Epithelial cell of proximal tubule (primary cell): ENCODE results near the gene HDAC9. TPM values are rescaled to one million over a fixed set of nuclear protein-coding genes. Genes with fewer than 3 reads are reported as not detected.

ENCODE experiments used
- DNase-seq: peaks from one replicate; pipeline ENCODE4 v3.0.0-alpha.2; 2011; ENCODE audit warnings: low read depth
- H3K4me3 ChIP-seq: 2 replicates; pipeline ENCODE4 v1.5.1; 2011; ENCODE audit warnings: low read depth, mild to moderate bottlenecking, low read length
- total RNA-seq: library from RNA; depleted of rRNA; stranded (reverse); fragments of >200 nt; gene quantifications from 2 replicates; pipeline ENCODE4 v1.2.3, GENCODE V29; 2015
- TF ChIP-seq, protein P1 (sequence below): conservative IDR thresholded peaks from 2 replicates; pipeline ENCODE4 v1.5.1; 2012; ENCODE audit warnings: low read depth, mild to moderate bottlenecking, low read length

Gene HDAC9
- total RNA-seq, 1 donor from 2014 or later = 35.5 TPM

GRCh38 chr7:18754766-18755165 lies 259.2 kb downstream of the HDAC9 start:
- H3K4me3 ChIP-seq = no peak overlapping the region
- no peak for DNase-seq
- TF ChIP-seq, protein P1, sequence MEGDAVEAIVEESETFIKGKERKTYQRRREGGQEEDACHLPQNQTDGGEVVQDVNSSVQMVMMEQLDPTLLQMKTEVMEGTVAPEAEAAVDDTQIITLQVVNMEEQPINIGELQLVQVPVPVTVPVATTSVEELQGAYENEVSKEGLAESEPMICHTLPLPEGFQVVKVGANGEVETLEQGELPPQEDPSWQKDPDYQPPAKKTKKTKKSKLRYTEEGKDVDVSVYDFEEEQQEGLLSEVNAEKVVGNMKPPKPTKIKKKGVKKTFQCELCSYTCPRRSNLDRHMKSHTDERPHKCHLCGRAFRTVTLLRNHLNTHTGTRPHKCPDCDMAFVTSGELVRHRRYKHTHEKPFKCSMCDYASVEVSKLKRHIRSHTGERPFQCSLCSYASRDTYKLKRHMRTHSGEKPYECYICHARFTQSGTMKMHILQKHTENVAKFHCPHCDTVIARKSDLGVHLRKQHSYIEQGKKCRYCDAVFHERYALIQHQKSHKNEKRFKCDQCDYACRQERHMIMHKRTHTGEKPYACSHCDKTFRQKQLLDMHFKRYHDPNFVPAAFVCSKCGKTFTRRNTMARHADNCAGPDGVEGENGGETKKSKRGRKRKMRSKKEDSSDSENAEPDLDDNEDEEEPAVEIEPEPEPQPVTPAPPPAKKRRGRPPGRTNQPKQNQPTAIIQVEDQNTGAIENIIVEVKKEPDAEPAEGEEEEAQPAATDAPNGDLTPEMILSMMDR = no peak

DNA sequence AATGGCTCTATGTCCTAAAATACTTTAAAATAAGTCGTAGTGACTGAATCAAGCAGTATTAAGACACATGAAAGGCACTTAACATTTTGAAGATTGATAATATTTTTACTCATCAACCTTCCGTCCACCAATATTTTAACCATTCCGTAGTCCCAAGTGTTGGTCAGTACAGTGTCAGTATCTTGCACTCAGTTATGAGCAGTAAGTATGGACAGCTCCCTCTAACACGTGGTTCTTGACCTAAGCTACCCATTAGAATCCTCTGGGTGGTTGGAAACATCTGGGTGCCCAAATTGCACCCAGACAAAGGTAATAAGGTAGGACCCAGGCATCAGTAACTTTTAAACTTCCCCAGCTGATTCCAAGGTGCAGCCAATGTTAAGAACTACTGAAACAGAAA lies 260.2 kb downstream of the HDAC9 start:
- TF ChIP-seq, protein P1 = no peak
- no peak for DNase-seq
- H3K4me3 ChIP-seq = no peak overlapping the region

- TF ChIP-seq, protein P1 = no peak
- no peak overlapping the region for H3K4me3 ChIP-seq
- no peak for DNase-seq
Measured at GRCh38 chr7:18756378-18757050, 261.0 kb downstream of the HDAC9 start.

GRCh38 chr7:18760046-18760445 lies 264.5 kb downstream of the HDAC9 start:
- H3K4me3 ChIP-seq = no peak overlapping the region
- no peak for DNase-seq
- TF ChIP-seq, protein P1 = no peak

DNA sequence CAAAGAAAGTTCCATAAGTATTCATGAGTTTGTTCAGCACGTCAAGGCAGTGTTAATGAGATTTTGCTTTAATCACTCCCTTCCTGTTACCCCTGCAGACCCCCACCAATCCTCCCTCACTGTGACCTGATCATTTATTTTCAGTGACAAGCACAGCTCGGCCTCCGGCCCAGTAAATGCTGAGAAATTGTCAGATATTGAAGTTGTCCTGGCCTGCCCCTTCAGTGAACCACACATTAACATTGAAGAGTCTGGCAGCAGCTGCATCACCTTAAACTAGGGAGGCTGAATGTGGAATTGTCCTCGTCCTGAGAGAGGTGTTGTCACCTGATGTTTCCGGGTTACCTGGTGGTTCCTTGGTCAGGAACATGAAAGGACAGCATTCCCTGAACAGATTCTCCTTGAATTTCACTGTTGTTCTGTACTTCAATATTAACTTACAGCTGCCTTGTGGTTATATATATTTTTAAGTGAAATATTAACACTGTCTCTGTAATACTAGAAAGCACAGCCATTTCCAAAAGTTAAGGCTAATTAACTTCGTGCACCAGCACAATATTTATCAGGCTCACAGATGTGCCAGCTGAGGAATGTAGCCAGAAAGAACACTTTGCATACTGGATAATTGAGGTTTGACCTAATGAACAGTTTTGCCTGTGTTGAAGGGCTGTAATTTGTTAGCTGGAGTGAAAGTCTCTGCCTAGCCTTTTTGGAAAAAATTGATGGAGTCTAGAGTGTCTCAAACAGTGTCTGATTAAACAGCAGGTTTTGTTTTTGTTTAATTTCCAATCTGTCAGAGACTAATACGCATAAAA lies 265.3 kb downstream of the HDAC9 start:
- TF ChIP-seq, protein P1 = no peak
- no peak for DNase-seq
- H3K4me3 ChIP-seq = no peak overlapping the region

GRCh38 chr7:18762189-18762588 lies 266.6 kb downstream of the HDAC9 start:
- no peak for DNase-seq
- TF ChIP-seq, protein P1 = no peak
- H3K4me3 ChIP-seq = no peak overlapping the region
